ENCODE measurements around the gene MDFIC2. TPM values are rescaled to one million over a fixed set of nuclear protein-coding genes. Genes with fewer than 3 reads are reported as not detected.

MDFIC2 gene
- total and polyA plus RNA-seq, 2 experiments from 2014 or later: not detected

- TF ChIP-seq STAT1 (IDR thresholded peaks at IDR 0.05; ENCODE audit: unreplicated experiment) (no peak), POLR2AphosphoS5 (IDR thresholded peaks at IDR 0.05; ENCODE audit: low read depth) (no peak), ZNF331 (CRISPR knock-in tag; IDR thresholded peaks at IDR 0.05; ENCODE audit: low read depth) (no peak), JUNB (IDR thresholded peaks at IDR 0.05; ENCODE audit: unreplicated experiment) (no peak)
- TF ChIP-seq, protein P1, sequence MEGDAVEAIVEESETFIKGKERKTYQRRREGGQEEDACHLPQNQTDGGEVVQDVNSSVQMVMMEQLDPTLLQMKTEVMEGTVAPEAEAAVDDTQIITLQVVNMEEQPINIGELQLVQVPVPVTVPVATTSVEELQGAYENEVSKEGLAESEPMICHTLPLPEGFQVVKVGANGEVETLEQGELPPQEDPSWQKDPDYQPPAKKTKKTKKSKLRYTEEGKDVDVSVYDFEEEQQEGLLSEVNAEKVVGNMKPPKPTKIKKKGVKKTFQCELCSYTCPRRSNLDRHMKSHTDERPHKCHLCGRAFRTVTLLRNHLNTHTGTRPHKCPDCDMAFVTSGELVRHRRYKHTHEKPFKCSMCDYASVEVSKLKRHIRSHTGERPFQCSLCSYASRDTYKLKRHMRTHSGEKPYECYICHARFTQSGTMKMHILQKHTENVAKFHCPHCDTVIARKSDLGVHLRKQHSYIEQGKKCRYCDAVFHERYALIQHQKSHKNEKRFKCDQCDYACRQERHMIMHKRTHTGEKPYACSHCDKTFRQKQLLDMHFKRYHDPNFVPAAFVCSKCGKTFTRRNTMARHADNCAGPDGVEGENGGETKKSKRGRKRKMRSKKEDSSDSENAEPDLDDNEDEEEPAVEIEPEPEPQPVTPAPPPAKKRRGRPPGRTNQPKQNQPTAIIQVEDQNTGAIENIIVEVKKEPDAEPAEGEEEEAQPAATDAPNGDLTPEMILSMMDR (conservative IDR thresholded peaks at IDR 0.05; ENCODE audit: low read depth in 2 of 2): no peak
Observed at GRCh38 chr3:70306736-70307135, 5.7 kb downstream of the MDFIC2 start (continued).

- Mint-ChIP-seq H3K9me3 (no peaks in the 10 kb centered on the region), H3K27me3 (ENCODE audit: insufficient read depth, low read depth, poor library complexity) (no peaks in the 10 kb centered on the region), H3K4me1 (no peaks in the 10 kb centered on the region; the same call in 2 of the 3 replicates), H3K4me3 (no peak overlapping the region), H3K27ac (no peak overlapping the region), H3K36me3 (ENCODE audit: low read depth) (no peaks in the 10 kb centered on the region)
- no peaks in the 10 kb centered on the region for H3K27me3 ChIP-seq (ENCODE audit: insufficient read depth)
- no peak overlapping the region for H2AFZ ChIP-seq
- H3K36me3 ChIP-seq (ENCODE audit: insufficient read depth): no peaks in the 10 kb centered on the region
- no peaks in the 10 kb centered on the region for H3K9me2 ChIP-seq (ENCODE audit: insufficient read depth)
- H3K4me2 ChIP-seq: no peak overlapping the region
- H3F3A ChIP-seq (replicated peaks; ENCODE audit: low read depth): no peaks in the 10 kb centered on the region
- no peaks in the 10 kb centered on the region for H3K79me2 ChIP-seq (replicated peaks; ENCODE audit: insufficient read depth)
- ATAC-seq (no peak), DNase-seq (ENCODE audit: low spot score) (no peak)
- H4K20me1 ChIP-seq (replicated peaks; ENCODE audit: insufficient read depth): no peaks in the 10 kb centered on the region
- H3K4me3 ChIP-seq: no peak overlapping the region
- no peak overlapping the region for H3K27ac ChIP-seq (ENCODE audit: low read depth)
- no peaks in the 10 kb centered on the region for H3K4me1 ChIP-seq (ENCODE audit: insufficient read depth)
- no peak for TF ChIP-seq JUNB (IDR thresholded peaks at IDR 0.05; ENCODE audit: unreplicated experiment)
- TF ChIP-seq CREB1 (CRISPR knock-in tag; IDR thresholded peaks at IDR 0.05; ENCODE audit: low read depth): no peak
- TF ChIP-seq, protein P2, sequence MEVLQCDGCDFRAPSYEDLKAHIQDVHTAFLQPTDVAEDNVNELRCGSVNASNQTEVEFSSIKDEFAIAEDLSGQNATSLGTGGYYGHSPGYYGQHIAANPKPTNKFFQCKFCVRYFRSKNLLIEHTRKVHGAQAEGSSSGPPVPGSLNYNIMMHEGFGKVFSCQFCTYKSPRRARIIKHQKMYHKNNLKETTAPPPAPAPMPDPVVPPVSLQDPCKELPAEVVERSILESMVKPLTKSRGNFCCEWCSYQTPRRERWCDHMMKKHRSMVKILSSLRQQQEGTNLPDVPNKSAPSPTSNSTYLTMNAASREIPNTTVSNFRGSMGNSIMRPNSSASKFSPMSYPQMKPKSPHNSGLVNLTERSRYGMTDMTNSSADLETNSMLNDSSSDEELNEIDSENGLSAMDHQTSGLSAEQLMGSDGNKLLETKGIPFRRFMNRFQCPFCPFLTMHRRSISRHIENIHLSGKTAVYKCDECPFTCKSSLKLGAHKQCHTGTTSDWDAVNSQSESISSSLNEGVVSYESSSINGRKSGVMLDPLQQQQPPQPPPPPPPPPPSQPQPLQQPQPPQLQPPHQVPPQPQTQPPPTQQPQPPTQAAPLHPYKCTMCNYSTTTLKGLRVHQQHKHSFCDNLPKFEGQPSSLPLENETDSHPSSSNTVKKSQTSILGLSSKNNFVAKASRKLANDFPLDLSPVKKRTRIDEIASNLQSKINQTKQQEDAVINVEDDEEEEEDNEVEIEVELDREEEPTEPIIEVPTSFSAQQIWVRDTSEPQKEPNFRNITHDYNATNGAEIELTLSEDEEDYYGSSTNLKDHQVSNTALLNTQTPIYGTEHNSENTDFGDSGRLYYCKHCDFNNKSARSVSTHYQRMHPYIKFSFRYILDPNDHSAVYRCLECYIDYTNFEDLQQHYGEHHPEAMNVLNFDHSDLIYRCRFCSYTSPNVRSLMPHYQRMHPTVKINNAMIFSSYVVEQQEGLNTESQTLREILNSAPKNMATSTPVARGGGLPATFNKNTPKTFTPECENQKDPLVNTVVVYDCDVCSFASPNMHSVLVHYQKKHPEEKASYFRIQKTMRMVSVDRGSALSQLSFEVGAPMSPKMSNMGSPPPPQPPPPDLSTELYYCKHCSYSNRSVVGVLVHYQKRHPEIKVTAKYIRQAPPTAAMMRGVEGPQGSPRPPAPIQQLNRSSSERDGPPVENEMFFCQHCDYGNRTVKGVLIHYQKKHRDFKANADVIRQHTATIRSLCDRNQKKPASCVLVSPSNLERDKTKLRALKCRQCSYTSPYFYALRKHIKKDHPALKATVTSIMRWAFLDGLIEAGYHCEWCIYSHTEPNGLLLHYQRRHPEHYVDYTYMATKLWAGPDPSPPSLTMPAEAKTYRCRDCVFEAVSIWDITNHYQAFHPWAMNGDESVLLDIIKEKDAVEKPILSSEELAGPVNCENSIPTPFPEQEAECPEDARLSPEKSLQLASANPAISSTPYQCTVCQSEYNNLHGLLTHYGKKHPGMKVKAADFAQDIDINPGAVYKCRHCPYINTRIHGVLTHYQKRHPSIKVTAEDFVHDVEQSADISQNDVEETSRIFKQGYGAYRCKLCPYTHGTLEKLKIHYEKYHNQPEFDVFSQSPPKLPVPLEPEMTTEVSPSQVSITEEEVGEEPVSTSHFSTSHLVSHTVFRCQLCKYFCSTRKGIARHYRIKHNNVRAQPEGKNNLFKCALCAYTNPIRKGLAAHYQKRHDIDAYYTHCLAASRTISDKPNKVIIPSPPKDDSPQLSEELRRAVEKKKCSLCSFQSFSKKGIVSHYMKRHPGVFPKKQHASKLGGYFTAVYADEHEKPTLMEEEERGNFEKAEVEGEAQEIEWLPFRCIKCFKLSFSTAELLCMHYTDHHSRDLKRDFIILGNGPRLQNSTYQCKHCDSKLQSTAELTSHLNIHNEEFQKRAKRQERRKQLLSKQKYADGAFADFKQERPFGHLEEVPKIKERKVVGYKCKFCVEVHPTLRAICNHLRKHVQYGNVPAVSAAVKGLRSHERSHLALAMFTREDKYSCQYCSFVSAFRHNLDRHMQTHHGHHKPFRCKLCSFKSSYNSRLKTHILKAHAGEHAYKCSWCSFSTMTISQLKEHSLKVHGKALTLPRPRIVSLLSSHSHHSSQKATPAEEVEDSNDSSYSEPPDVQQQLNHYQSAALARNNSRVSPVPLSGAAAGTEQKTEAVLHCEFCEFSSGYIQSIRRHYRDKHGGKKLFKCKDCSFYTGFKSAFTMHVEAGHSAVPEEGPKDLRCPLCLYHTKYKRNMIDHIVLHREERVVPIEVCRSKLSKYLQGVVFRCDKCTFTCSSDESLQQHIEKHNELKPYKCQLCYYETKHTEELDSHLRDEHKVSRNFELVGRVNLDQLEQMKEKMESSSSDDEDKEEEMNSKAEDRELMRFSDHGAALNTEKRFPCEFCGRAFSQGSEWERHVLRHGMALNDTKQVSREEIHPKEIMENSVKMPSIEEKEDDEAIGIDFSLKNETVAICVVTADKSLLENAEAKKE (CRISPR knock-in tag; IDR thresholded peaks at IDR 0.05): no peak
- no peak for TF ChIP-seq POLR2AphosphoS5 (IDR thresholded peaks at IDR 0.05; ENCODE audit: low read depth)
- TF ChIP-seq, protein P1 (conservative IDR thresholded peaks at IDR 0.05; ENCODE audit: low read depth in 2 of 2): no peak
- TF ChIP-seq, protein P3, sequence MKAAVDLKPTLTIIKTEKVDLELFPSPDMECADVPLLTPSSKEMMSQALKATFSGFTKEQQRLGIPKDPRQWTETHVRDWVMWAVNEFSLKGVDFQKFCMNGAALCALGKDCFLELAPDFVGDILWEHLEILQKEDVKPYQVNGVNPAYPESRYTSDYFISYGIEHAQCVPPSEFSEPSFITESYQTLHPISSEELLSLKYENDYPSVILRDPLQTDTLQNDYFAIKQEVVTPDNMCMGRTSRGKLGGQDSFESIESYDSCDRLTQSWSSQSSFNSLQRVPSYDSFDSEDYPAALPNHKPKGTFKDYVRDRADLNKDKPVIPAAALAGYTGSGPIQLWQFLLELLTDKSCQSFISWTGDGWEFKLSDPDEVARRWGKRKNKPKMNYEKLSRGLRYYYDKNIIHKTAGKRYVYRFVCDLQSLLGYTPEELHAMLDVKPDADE (IDR thresholded peaks at IDR 0.05): no peak
- TF ChIP-seq, protein P4, sequence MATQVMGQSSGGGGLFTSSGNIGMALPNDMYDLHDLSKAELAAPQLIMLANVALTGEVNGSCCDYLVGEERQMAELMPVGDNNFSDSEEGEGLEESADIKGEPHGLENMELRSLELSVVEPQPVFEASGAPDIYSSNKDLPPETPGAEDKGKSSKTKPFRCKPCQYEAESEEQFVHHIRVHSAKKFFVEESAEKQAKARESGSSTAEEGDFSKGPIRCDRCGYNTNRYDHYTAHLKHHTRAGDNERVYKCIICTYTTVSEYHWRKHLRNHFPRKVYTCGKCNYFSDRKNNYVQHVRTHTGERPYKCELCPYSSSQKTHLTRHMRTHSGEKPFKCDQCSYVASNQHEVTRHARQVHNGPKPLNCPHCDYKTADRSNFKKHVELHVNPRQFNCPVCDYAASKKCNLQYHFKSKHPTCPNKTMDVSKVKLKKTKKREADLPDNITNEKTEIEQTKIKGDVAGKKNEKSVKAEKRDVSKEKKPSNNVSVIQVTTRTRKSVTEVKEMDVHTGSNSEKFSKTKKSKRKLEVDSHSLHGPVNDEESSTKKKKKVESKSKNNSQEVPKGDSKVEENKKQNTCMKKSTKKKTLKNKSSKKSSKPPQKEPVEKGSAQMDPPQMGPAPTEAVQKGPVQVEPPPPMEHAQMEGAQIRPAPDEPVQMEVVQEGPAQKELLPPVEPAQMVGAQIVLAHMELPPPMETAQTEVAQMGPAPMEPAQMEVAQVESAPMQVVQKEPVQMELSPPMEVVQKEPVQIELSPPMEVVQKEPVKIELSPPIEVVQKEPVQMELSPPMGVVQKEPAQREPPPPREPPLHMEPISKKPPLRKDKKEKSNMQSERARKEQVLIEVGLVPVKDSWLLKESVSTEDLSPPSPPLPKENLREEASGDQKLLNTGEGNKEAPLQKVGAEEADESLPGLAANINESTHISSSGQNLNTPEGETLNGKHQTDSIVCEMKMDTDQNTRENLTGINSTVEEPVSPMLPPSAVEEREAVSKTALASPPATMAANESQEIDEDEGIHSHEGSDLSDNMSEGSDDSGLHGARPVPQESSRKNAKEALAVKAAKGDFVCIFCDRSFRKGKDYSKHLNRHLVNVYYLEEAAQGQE (IDR thresholded peaks at IDR 0.05; ENCODE audit: unreplicated experiment): no peak
- no peak for TF ChIP-seq EZH2phosphoT487 (IDR thresholded peaks at IDR 0.05; ENCODE audit: unreplicated experiment)
Observed at GRCh38 chr3:70298385-70298784, 14.1 kb downstream of the MDFIC2 start.
